Activated CD4-positive, CD25-positive, alpha-beta regulatory T cell treated with anti-CD3 and anti-CD28 coated beads, Interleukin-2, amount 50 U/mL, for 24 hours (primary cell): ENCODE measurements around the gene GSK3A.

ENCODE experiments used
- ATAC-seq, 2 donors: fragments of 150-1000 bp; cut with Tn5 transposase; one replicate each; pipeline ENCODE4 v1.10.0; 2021; ENCODE audit warnings: mild to moderate bottlenecking in 1 of 2, moderate library complexity in 1 of 2

GSK3A gene

GRCh38 chr19:42224940-42225717 is 17.3 kb downstream of the GSK3A start:
- no peak for ATAC-seq

GRCh38 chr19:42220751-42221097 is 21.7 kb downstream of the GSK3A start:
- ATAC-seq, result no peak

- peak; percentile 83 to 86 for ATAC-seq
Measured at GRCh38 chr19:42219812-42220750, 22.3 kb downstream of the GSK3A start, which contains the start of gene ZNF526. Gene ZNF526 (plus strand): TSS chr19:42220312. CDS start chr19:42224404, 4,092 bp downstream.

- peak; percentile 76 to 77 for ATAC-seq
Measured at GRCh38 chr19:42217520-42218437, 24.6 kb downstream of the GSK3A start, which contains the start of gene DEDD2. Gene DEDD2 (minus strand): TSS chr19:42217677. CDS start chr19:42217007, 670 bp downstream.

- ATAC-seq, result no peak
Measured at GRCh38 chr19:42216653-42217519, 25.5 kb downstream of the GSK3A start.

GRCh38 chr19:42214810-42215485 is 27.5 kb downstream of the GSK3A start:
- no peak for ATAC-seq

GRCh38 chr19:42212886-42213285 is 29.5 kb downstream of the GSK3A start:
- no peak for ATAC-seq

GRCh38 chr19:42208612-42209011 is 33.8 kb downstream of the GSK3A start:
- no peak for ATAC-seq

GRCh38 chr19:42207767-42208271 is 34.6 kb downstream of the GSK3A start:
- peak in 1 of 2 donors; percentile 43 for ATAC-seq

- no peak for ATAC-seq
Measured at GRCh38 chr19:42206871-42207755, 35.3 kb downstream of the GSK3A start.

- no peak for ATAC-seq
Measured at GRCh38 chr19:42204664-42205063, 37.7 kb downstream of the GSK3A start.

GRCh38 chr19:42203700-42204099 is 38.7 kb downstream of the GSK3A start:
- ATAC-seq, result no peak

- ATAC-seq, result no peak
Measured at GRCh38 chr19:42202290-42202880, 40.0 kb downstream of the GSK3A start.

- ATAC-seq, result peak; percentile 44 to 53
Measured at GRCh38 chr19:42201489-42202289, 40.7 kb downstream of the GSK3A start.

- ATAC-seq, result no peak
Measured at GRCh38 chr19:42200116-42200715, 42.2 kb downstream of the GSK3A start.

GRCh38 chr19:42199440-42200115 is 42.8 kb downstream of the GSK3A start:
- ATAC-seq, result peak; percentile 49 to 53
